Thyroid gland (tissue), 4 donors: ENCODE results near the gene TEKT2. TPM values are rescaled to one million over a fixed set of nuclear protein-coding genes. Genes with fewer than 3 reads are reported as not detected.

Experiments
- DNase-seq, 2 donors: peaks; one replicate each; pipeline ENCODE4 v3.0.0-alpha.2; 2019
- H3K27ac ChIP-seq, 3 donors: fragments of 200-600 bp; sonication (generic); 1 replicate in 2 of 3; 2 replicates in 1 of 3; pipeline ENCODE4 v1.5.1; 2016 to 2019; ENCODE audit warnings: mild to moderate bottlenecking in 1 of 3, moderate library complexity in 1 of 3
- H3K27me3 ChIP-seq: fragments of 200-600 bp; sonication (generic); one replicate; pipeline ENCODE4 v1.5.1; 2019
- H3K36me3 ChIP-seq, 2 donors: fragments of 200-600 bp; sonication (generic); one replicate each; pipeline ENCODE4 v1.5.1; 2016 to 2019
- H3K4me1 ChIP-seq, 2 donors: fragments of 200-600 bp; sonication (generic); one replicate each; pipeline ENCODE4 v1.5.1; 2017 to 2019
- H3K4me3 ChIP-seq, 3 donors: fragments of 200-600 bp; sonication (generic); replicated peaks in 1 of 3; 1 replicate in 2 of 3; 2 replicates in 1 of 3; pipeline ENCODE4 v1.5.1; 2016; ENCODE audit warnings: mild to moderate bottlenecking in 1 of 3
- H3K9me3 ChIP-seq: fragments of 200-600 bp; sonication (generic); one replicate; pipeline ENCODE4 v1.5.1; 2017
- CTCF ChIP-seq, 6 experiments: fragments of 200-600 bp in 3 of 6; fragments of 450-650 bp in 3 of 6; sonication (generic) in 3 of 6; IDR thresholded peaks; one replicate each; pipeline ENCODE4 v1.5.1; 2016 to 2019; ENCODE audit warnings: antibody characterized with exemption in 6 of 6, mild to moderate bottlenecking in 2 of 6, inconsistent platforms in 1 of 6, moderate library complexity in 1 of 6
- POLR2A ChIP-seq, 2 donors: fragments of 450-650 bp; IDR thresholded peaks; one replicate each; pipeline ENCODE4 v1.6.1; 2017; ENCODE audit warnings: antibody characterized with exemption in 2 of 2, mild to moderate bottlenecking in 2 of 2, moderate library complexity in 1 of 2
- WGBS, 2 donors: methylation state at CpG; one replicate each; pipeline ENCODE4 v1.1.5; 2017; 5-methylcytosine and 5-hydroxymethylcytosine counted together
- intact Hi-C: fragments of 100-400 bp; cut with DNase I; formaldehyde crosslinking; loops from one replicate; pipeline ENCODE4 v1.15.1; 2023
- total RNA-seq, 4 donors: library from RNA; depleted of rRNA; stranded (reverse); fragments of >200 nt; gene quantifications; one replicate each; pipeline ENCODE4 v1.2.3, GENCODE V29; 2016

The TEKT2 gene
- total RNA-seq, 4 donors from 2014 or later = 0.89 to 4.0 (median 1.9) TPM

- no peak overlapping the region for H3K4me3 ChIP-seq
- no peak for TF ChIP-seq POLR2A (IDR thresholded peaks at IDR 0.05)
- no peak for TF ChIP-seq CTCF (IDR thresholded peaks at IDR 0.05)
- no peak overlapping the region for H3K27ac ChIP-seq
- intact Hi-C loops = loop anchor here (5.0 kb wide), 1 partner anchor 204 kb away; the partner anchor contains the start of gene AGO1
- WGBS, 2 donors = 95 to 96% methylated on average over 26 to 29 of the region's 29 CpGs
- no peaks in the 10 kb centered on the region for H3K9me3 ChIP-seq
- H3K27me3 ChIP-seq = no peaks in the 10 kb centered on the region
- peaks cover 18 to 29% of the 10 kb centered on the region in 2 donors for H3K4me1 ChIP-seq
- DNase-seq = no peak
- H3K36me3 ChIP-seq = no peaks in the 10 kb centered on the region
Observed at GRCh38 chr1:36085686-36086526, 2.0 kb downstream of the TEKT2 start.

GRCh38 chr1:36086529-36087232 is 2.8 kb downstream of the TEKT2 start:
- no peak overlapping the region for H3K4me3 ChIP-seq
- TF ChIP-seq CTCF (IDR thresholded peaks at IDR 0.05) (no peak), POLR2A (IDR thresholded peaks at IDR 0.05) (no peak)
- no peak for DNase-seq
- no peaks in the 10 kb centered on the region for H3K27me3 ChIP-seq
- no peaks in the 10 kb centered on the region for H3K36me3 ChIP-seq
- intact Hi-C loops = loop anchor here (5.0 kb wide), 1 partner anchor 204 kb away; the partner anchor contains the start of gene AGO1
- WGBS, 2 donors = 84 to 86% methylated on average over 12 of the region's 12 CpGs
- no peaks in the 10 kb centered on the region for H3K9me3 ChIP-seq
- peaks cover 18 to 35% of the 10 kb centered on the region in 2 donors for H3K4me1 ChIP-seq
- H3K27ac ChIP-seq = no peak overlapping the region

- peak in 1 of 2 donors; percentile 10 for DNase-seq
- Histone ChIP-seq H3K9me3 (no peaks in the 10 kb centered on the region), H3K36me3 (peaks cover under 1 to 5% of the 10 kb centered on the region in 2 donors), H3K27ac (no peak overlapping the region), H3K4me1 (peaks cover 18 to 35% of the 10 kb centered on the region in 2 donors), H3K27me3 (no peaks in the 10 kb centered on the region), H3K4me3 (no peak overlapping the region)
- intact Hi-C loops = loop anchor here (5.0 kb wide), 1 partner anchor 205 kb away; the partner anchor contains the start of gene AGO1
- TF ChIP-seq CTCF (IDR thresholded peaks at IDR 0.05) (no peak), POLR2A (IDR thresholded peaks at IDR 0.05) (no peak)
- WGBS, 2 donors = 71 to 84% methylated on average over 10 to 23 of the region's 31 CpGs
Observed at GRCh38 chr1:36087233-36088123, 3.6 kb downstream of the TEKT2 start.

DNA sequence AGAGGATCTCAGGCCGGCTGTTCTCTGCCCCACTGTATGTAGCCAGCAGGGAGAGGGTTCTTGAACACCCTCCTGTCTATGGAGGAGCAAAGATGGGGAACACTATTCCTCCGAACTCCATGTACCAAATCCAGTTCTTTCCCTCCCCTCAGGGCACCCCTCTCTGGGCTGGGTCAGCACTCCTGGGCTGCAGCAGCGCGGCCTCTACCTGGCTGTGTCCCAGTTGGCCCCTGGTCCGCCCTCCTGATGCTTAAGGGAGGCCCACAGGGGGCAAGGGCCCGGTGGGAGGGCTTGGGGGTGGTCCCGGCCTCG is 4.3 kb downstream of the TEKT2 start:
- DNase-seq = no peak
- 32 to 60% methylated on average over 3 to 8 of the region's 8 CpGs for WGBS, 2 donors
- Histone ChIP-seq H3K9me3 (no peaks in the 10 kb centered on the region), H3K27ac (peak overlapping the region; percentile 19 to 88 (median 84)), H3K4me1 (peaks cover 18 to 39% of the 10 kb centered on the region in 2 donors), H3K4me3 (peak overlapping the region in 1 of 3 donors; percentile 90), H3K36me3 (peaks cover 8 to 12% of the 10 kb centered on the region in 2 donors), H3K27me3 (no peaks in the 10 kb centered on the region)
- TF ChIP-seq POLR2A (IDR thresholded peaks at IDR 0.05) (no peak), CTCF (IDR thresholded peaks at IDR 0.05) (no peak)
- intact Hi-C loops = loop anchor here (5.0 kb wide), 1 partner anchor 206 kb away; the partner anchor contains the start of gene AGO1
